GM21737 (cell line): ENCODE data around the gene PACS2.

Experiments
- ATAC-seq: cut with Tn5 transposase; IDR thresholded peaks from one replicate; pipeline ENCODE4 v1.9.1; 2021; ENCODE audit warnings: mild to moderate bottlenecking, moderate library complexity; ENCODE audit not compliant: unreplicated experiment

Gene PACS2

DNA sequence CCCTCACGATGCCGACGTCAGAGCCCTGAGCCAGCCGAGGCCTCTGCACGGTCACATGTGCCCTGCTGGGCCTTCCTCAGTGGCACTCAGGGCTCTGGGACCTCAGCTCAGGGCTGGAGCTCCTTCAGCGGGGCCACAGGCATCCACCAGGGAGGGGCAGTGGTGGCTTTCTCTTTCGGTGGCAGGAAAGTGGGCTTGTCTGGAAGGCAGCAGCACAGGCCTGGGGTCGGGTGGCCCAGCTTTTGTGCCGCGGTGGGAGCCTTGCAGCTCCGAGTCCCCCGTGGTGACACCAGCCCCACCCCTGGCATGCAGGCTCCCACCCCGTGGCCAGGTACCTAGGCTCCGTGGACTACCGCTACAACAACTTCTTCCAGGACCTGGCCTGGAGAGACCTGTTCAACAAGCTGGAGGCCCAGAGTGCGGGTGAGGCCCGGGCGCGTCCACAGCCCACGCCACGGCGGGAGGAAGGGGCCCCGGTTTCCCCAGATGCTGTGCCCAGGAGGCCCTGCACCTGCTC is 69.6 kb downstream of the PACS2 start:
- ATAC-seq, result no peak

DNA sequence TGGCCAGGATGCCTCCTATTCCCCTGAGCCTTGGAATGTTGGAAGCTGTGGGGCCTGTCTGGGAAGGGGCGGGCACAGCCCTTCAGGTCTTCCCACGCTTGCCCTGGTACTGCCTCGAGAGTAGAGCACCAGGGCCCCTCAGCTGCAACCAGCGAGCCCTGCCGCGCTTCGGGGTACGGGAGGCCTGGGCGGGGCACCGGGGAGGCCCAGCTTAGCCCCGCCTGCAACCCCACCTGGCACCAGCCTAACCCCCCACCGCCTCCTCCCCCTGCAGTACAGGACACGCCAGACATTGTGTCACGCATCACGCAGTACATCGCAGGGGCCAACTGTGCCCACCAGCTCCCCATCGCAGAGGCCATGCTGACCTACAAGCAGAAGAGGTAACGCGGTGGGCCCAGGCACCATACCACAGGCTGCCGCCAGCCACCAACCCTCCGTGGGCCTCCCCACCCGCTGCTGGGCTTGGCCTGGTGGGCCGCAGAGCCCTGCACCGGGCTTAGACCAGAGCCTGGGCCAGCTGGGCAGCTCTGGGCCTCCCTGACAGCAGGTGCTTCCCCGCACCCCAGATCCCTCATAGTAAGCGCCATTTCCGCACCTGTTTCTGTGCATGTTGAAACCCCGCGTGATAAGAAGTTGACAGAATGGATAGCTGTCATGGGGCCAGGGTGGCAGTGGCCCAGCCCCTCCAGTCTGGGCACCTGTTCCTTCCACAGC is 70.2 kb downstream of the PACS2 start:
- ATAC-seq, result no peak

DNA sequence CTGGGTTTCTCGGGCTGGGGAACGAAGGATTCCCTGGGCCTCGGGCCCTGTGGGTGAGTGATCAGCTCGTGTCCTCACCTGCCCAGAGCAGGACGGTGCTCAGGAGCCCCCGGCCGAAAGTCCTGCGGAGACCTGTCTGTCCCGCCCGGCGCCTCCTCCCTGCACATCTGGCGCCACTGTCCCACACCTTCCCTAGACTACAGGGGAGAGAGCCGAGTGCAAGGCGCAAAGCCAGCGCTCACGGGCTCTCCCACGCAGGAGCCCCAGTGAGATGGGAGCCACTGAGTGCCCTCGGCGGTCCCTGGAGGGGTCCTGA is 70.7 kb downstream of the PACS2 start:
- no peak for ATAC-seq

DNA sequence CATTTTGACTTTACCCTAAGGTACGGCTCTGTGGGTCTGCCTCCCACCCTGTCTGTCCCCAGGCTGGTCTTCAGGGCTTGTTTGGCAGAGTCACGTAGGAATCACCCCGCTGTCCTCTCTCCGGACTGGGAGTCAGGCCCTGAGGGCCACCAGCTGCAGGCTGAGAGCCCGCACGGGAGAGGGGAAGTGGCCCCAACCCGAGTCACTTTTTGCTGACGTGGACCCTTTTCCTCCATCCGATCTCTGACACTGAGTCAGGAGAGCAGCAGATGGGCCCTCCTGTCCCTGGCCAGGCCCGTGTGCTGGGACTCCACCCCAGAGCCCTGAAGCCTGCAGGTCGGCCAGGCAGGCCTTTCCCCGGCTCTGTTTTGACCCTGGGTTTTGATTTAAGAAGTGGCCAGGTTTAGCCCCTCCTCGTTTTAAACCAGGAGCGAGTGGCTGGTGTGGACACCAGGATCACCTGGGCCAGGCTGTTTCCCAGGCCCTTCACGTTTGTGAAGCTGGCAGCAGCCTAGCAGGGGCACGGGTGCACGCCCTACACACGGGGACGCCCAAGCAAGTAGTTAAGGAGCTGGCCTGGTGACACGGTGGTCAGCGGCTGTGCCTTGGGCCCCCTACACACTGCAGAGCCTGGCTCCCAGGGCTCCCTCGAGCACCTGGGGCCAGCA is 71.3 kb downstream of the PACS2 start:
- ATAC-seq, result no peak

DNA sequence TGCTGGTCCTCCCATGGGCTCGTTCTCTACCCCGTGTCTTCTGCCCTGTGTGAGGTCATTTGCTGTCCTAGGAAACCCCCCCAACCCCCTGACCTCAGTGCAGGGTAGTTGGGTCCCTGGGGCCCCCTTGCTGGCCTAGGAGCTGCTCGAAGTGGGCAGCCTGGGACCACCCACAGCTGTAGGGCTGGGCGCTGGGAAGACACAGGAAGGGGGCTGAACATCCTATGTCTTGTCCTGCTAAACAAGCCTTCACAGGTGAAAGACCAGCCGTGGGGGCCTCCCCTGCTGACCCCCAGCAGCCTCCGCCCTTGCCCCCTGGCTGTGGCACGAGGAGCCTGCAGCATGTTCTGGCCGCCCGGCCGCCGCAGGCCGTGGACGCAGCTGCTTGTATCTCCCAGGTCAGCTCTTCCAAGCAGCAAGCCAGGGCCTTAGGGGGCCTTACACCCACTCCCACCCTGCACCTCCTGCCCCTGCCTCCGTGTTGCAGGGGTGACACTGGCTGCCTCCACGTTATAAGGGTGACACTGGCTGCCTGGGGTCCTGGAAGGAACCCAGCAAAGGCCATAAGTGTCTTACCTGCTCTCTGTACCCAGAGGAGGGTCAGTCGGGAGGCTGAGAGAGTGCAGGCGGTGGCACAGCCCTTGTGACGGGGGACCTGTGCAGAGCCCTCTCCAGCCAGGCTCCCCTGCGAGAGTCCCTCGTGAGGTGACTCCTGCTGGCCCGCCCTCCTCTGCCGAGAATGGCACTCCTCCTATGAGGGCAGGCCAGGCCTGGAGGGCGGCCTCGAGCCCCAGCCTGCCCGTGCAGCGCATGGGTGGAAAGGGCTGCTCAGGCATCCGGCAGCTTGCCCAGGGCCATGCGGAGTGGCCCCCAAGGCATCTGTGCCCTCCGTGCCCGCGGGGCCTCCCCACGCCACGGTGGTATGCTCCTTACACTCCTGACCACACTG is 72.3 kb downstream of the PACS2 start:
- ATAC-seq, result no peak

GRCh38 chr14:105387530-105387922 is 73.0 kb downstream of the PACS2 start:
- ATAC-seq, result no peak

DNA sequence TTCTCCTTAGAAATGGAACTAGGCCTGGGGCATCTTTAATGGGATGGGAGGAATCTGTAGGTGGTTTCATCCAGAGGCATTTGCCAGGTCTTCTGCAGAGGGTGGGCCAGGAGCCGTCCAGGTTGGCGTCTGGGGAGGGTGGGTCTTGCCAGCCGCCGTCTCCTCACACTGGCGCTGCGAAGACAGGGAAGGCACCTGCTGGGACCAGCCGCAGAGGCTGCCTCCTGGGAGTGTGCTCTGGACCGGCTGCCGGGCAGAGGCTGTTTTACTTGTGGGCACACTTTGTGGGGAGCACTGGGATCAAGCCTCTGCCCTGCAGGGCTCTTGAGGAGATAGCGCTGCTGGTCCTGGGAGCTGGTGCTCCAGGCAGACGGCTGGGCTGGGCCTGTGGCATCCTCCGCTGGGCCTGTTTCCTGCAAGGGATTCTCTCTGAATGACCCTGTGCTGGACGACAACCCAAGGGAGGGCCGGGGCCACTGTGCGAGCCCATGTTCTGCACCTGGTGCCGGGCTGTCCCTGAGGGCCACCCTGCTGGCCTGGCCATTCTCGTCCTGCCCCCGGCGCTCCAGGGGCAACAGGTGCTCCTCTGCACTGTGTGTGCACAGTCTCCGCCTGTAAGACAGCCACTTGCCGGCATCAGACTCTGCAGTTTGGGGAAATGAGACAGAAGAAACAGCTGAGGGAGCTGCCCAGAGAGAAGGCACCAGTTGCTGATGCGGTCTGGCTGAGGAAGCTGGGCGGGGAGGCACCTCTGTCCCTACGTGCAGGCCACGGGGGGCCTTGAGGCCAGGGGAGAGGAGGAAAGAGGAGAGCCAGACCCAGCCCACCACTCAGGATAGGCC is 73.8 kb downstream of the PACS2 start:
- ATAC-seq, result no peak

- ATAC-seq, result no peak
Observed at GRCh38 chr14:105388976-105389375, 74.4 kb downstream of the PACS2 start.

DNA sequence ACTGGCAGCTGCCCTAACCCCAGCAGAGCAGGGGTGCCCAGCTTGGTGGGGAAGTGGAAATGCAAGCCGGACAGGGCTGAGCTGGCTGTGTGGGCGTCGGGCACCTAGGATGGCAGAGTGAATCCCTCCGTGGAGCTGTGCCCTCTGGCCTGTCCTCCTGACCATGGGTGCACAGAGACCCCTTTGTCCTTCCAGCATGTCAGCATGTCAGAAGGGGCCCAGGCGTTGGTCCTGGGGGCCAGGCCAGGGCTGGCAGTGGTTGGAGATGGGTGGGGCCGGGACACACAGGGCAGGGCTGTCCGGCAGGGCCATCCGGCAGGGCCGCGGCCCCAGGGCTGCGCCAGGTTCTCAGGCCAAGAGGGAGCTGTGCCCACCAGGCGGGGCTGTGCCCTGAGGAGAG is 75.0 kb downstream of the PACS2 start:
- no peak for ATAC-seq

- ATAC-seq, result no peak
Observed at GRCh38 chr14:105389976-105390848, 75.7 kb downstream of the PACS2 start.

- ATAC-seq, result no peak
Observed at GRCh38 chr14:105390849-105391500, 76.4 kb downstream of the PACS2 start.

DNA sequence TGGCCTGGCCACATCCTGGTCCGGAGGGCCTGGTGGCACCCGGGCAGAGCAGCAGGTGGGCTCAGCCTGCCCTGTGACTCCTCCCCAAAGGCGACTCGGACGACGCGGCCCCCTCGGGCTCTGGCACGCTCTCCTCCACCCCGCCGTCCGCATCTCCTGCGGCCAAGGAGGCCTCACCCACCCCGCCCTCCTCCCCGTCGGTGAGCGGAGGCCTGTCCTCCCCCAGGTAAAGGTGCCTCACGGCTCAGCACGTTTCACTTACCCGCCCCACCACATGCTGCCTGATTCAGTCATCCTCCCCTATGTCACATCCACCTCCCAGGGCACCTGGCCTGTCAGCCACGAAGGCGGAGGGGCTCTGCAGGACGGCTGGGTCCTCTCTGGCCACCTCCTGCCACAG is 77.0 kb downstream of the PACS2 start:
- no peak for ATAC-seq

DNA sequence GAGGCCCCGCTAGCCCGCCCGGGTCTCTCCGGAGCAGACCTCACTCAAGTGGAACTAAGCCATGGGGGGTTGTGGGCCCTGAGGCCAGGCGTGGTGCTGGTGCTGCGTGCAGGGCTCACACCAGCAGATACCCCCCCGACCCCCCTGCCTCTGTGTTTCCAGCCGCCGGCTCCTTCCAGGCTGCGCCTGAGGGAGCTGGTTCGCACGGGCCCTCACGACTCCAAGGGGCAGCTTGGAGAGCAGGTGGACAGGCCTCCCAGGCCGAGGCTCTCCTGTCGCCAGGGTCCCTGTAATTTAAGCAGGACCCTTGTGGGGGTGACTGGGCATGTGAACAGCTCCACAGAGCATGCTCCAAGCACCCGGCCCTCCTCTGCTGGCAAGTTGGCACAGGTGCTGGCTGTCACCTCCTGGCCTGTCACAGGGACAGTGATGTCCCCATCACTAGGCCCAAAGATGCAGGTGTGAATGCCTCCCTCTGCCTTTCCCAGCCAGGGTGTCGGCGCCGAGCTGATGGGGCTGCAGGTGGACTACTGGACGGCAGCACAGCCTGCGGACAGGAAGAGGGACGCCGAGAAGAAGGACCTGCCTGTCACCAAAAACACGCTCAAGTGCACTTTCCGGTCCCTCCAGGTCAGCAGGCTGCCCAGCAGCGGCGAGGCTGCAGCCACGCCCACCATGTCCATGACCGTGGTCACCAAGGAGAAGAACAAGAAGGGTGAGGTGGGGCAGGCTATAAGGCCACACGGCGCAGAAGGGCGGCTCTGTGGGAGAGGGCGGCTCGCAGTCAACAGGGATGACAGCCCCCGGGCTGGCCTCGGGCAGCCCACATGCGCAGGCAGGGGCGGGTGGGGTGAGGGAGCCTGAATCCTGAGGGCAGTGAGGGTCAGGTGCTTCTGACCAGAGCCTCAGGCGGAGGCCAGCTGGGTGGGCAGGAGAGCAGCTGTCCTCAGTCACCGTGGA is 77.9 kb downstream of the PACS2 start:
- no peak for ATAC-seq

GRCh38 chr14:105393151-105393550 is 78.6 kb downstream of the PACS2 start:
- ATAC-seq, result no peak

GRCh38 chr14:105394714-105395537 is 80.4 kb downstream of the PACS2 start:
- ATAC-seq, result no peak

DNA sequence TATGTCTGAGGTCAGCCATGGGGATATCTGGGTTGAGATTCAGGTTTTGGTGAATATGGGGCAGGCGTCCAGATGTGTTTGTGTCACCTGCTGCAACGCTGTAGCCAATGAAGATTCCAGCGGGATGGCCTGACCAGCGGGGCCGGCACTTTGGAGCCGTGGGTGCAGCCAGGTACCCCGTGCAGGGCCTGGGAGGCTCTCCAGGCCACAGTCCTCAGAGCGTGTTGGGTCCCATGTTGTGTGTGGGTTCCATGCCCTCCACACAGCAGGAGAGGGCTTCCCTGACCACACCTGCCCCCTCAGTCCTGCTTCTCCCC is 80.9 kb downstream of the PACS2 start:
- no peak for ATAC-seq

DNA sequence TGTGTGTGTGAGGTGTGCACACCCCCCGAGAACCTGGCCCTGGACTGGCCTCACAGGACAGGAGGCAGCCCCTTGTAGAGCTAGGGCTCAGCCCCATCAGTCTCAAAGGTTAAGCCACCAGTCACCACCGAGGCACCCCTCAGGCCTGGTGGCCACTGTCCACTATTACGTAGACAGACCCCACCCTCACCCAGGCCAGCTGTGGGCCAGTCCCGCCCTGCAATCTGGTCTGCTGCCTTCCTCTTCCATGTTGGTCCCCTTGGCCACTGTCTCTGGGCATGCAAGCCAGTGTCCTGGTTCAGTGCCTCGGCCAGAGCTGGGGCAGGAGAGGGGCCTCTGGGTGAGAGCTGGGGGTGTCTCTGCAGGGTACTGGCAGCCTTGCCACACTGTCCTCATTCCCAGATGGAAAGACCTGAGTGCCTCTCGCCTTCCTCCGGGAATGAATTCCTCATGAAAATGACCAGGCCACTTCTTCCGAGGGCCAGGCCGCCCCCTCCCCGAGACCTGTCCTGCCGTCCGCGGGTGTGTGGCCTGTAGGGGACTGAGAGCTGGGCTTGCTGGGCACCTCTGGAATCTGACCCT is 82.9 kb downstream of the PACS2 start:
- no peak for ATAC-seq
